Fibroblast of mammary gland (primary cell): ENCODE results near the gene FAM81B.

ENCODE experiments used
- DNase-seq: peaks from one replicate; pipeline ENCODE4 v3.0.0-alpha.2; 2010; ENCODE audit warnings: low read depth
- H3K4me3 ChIP-seq: 2 replicates; pipeline ENCODE4 v1.5.1; 2011; ENCODE audit warnings: low read depth, mild to moderate bottlenecking, low read length, moderate library complexity; ENCODE audit not compliant: control insufficient read depth
- CTCF ChIP-seq: conservative IDR thresholded peaks from 2 replicates; pipeline ENCODE4 v1.5.1; 2011; ENCODE audit warnings: low read depth, low read length, inconsistent platforms; ENCODE audit not compliant: control insufficient read depth, insufficient read depth

FAM81B gene

GRCh38 chr5:95487880-95488279 lies 96.7 kb downstream of the FAM81B start:
- no peak overlapping the region for H3K4me3 ChIP-seq
- TF ChIP-seq CTCF: no peak
- no peak for DNase-seq
